ENCODE results near the gene KRTAP4-8.
"Not testable (repeated sequence)": the region's sequence is repeated elsewhere in the genome, so short reads cannot be mapped to it uniquely, and the experiment has no call there.

Gene KRTAP4-8

DNA sequence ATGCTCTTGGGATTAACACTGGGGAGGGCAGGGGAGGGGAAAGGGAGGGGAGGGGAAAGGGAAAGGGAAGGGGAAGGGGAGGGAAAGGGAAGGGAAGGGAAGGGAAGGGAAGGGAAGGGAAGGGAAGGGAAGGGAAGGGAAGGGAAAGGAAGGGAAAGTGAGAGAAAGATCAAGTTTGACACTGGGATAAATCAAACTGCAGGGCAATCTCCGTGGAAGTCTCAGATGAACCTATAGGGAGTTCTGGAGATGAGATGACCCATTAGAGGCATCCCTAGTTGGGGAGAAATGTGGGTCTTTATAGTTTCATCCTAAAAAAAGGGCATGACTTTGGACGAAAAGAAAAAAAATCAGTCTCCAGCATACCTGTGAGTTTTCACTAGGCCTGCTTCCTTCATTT, 23.8 kb upstream of the KRTAP4-8 start:
- peaks cover 2% of the 10 kb centered on the region for H3K27me3 ChIP-seq (ENCODE audit: insufficient read depth, low read length, poor library complexity)

DNA sequence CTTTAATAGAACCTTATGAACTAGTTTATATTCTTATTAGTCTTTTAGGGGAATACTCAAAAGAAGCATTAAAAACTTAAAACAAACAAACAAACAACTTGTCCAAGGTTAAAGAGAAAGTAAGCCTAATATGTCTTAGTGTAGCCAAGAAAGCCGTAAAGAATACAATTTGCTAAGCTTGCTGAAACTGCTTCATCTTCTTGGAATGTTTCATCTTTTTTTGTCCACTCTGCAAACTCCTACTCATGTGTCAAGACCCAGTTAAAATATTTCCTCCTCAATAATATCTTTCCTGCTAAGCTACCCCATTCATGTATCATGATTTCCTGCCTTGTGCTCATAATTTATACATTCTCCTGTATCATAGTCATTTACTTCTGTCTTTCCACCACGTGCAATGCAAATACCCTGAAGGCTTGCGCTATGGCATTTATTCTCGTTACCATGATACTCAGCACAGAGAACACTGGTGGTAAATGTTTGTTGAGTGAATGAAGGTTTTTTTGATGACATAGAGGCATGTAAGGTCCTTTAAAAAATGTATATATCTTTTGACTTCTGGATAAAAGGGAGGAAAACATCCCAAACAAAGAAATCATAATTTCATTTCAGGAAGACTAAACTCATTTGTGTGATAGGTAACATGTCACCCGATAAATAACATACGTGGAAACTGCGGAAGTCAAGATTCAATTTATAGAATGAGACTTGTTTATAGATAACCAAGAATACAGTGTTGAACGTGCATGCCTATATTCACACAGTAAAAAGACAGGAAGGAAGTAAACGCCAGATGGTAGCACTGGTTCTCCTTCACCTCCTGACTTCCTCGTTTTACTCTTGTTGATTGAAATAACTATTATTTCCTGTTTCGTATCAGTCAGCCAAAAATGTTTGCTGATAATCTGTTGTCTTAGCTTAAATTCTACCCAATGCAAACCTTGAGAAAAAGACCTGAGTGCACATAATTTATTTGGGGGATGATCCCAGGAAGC, 22.1 kb upstream of the KRTAP4-8 start:
- not testable (repeated sequence) for H3K9ac ChIP-seq (ENCODE audit: low read depth, low read length); H3K4me3 ChIP-seq (ENCODE audit: low read depth in 1 of 2, low read length in 2 of 2); H3K27ac ChIP-seq (ENCODE audit: low read length); H4K20me1 ChIP-seq (ENCODE audit: insufficient read depth, low read length); H3K27me3 ChIP-seq (ENCODE audit: insufficient read depth, low read length, poor library complexity); H3K9me3 ChIP-seq (ENCODE audit: insufficient read depth, low read length, severe bottlenecking); H3K36me3 ChIP-seq (ENCODE audit: insufficient read depth, low read length); H2AFZ ChIP-seq (ENCODE audit: low read depth, low read length); H3K79me2 ChIP-seq (ENCODE audit: insufficient read depth, low read length); DNase-seq; H3K4me2 ChIP-seq (ENCODE audit: insufficient read depth, low read length); ATAC-seq (ENCODE audit: insufficient read depth, low read depth); H3K4me1 ChIP-seq (ENCODE audit: insufficient read depth, low read length)

More for the DNA sequence above, 23.8 kb upstream of the KRTAP4-8 start:
- Histone ChIP-seq H3K36me3 (ENCODE audit: insufficient read depth, low read length) (no peaks in the 10 kb centered on the region), H3K79me2 (ENCODE audit: insufficient read depth, low read length) (no peaks in the 10 kb centered on the region), H3K4me3 (ENCODE audit: low read depth in 1 of 2, low read length in 2 of 2) (no peak overlapping the region), H3K27ac (ENCODE audit: low read length) (no peak overlapping the region), H3K4me1 (ENCODE audit: insufficient read depth, low read length) (no peaks in the 10 kb centered on the region), H3K9me3 (ENCODE audit: insufficient read depth, low read length, severe bottlenecking) (no peaks in the 10 kb centered on the region), H2AFZ (ENCODE audit: low read depth, low read length) (no peak overlapping the region), H3K9ac (ENCODE audit: low read depth, low read length) (no peak overlapping the region), H3K4me2 (ENCODE audit: insufficient read depth, low read length) (no peak overlapping the region), H4K20me1 (ENCODE audit: insufficient read depth, low read length) (no peaks in the 10 kb centered on the region)
- ATAC-seq (ENCODE audit: insufficient read depth, low read depth), result no peak
- TF ChIP-seq, protein P1, sequence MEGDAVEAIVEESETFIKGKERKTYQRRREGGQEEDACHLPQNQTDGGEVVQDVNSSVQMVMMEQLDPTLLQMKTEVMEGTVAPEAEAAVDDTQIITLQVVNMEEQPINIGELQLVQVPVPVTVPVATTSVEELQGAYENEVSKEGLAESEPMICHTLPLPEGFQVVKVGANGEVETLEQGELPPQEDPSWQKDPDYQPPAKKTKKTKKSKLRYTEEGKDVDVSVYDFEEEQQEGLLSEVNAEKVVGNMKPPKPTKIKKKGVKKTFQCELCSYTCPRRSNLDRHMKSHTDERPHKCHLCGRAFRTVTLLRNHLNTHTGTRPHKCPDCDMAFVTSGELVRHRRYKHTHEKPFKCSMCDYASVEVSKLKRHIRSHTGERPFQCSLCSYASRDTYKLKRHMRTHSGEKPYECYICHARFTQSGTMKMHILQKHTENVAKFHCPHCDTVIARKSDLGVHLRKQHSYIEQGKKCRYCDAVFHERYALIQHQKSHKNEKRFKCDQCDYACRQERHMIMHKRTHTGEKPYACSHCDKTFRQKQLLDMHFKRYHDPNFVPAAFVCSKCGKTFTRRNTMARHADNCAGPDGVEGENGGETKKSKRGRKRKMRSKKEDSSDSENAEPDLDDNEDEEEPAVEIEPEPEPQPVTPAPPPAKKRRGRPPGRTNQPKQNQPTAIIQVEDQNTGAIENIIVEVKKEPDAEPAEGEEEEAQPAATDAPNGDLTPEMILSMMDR (IDR thresholded peaks at IDR 0.05; ENCODE audit: borderline replicate concordance, extremely low read depth, low read length, poor library complexity, severe bottlenecking), result no peak
- TF ChIP-seq EZH2 (IDR thresholded peaks at IDR 0.05; ENCODE audit: borderline replicate concordance, low read depth, low read length, severe bottlenecking), result no peak
- no peak for DNase-seq

DNA sequence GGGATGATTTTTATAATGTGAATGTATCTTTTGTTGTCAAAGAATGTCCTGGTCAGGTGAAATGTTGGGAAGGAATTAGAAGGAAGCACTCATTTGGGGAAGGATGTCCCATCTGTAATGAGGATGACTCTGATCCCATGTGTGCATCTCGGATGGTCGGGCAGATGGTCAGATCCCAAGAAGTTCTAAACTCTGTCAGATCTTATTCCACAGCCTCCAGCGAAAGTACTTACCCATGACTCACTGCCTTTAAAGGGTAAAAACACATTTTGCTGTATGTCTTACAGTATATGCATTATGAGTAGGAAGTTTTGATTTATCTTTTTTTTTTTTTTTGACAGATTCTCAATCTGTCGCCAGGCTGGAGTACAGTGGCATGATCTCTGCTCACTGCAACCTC, 20.8 kb upstream of the KRTAP4-8 start:
- H2AFZ ChIP-seq (ENCODE audit: low read depth, low read length), result no peak overlapping the region
- H3K4me3 ChIP-seq (ENCODE audit: low read depth in 1 of 2, low read length in 2 of 2), result no peak overlapping the region
- H4K20me1 ChIP-seq (ENCODE audit: insufficient read depth, low read length), result no peaks in the 10 kb centered on the region
- TF ChIP-seq, protein P1 (IDR thresholded peaks at IDR 0.05; ENCODE audit: borderline replicate concordance, extremely low read depth, low read length, poor library complexity, severe bottlenecking), result no peak
- TF ChIP-seq EZH2 (IDR thresholded peaks at IDR 0.05; ENCODE audit: borderline replicate concordance, low read depth, low read length, severe bottlenecking), result no peak
- no peak overlapping the region for H3K27ac ChIP-seq (ENCODE audit: low read length)
- H3K79me2 ChIP-seq (ENCODE audit: insufficient read depth, low read length), result no peaks in the 10 kb centered on the region
- no peaks in the 10 kb centered on the region for H3K4me1 ChIP-seq (ENCODE audit: insufficient read depth, low read length)
- ATAC-seq (ENCODE audit: insufficient read depth, low read depth) (no peak), DNase-seq (no peak)
- H3K36me3 ChIP-seq (ENCODE audit: insufficient read depth, low read length), result no peaks in the 10 kb centered on the region
- no peak overlapping the region for H3K4me2 ChIP-seq (ENCODE audit: insufficient read depth, low read length)
- H3K9me3 ChIP-seq (ENCODE audit: insufficient read depth, low read length, severe bottlenecking), result no peaks in the 10 kb centered on the region
- H3K27me3 ChIP-seq (ENCODE audit: insufficient read depth, low read length, poor library complexity), result peaks cover 5% of the 10 kb centered on the region
- H3K9ac ChIP-seq (ENCODE audit: low read depth, low read length), result no peak overlapping the region

DNA sequence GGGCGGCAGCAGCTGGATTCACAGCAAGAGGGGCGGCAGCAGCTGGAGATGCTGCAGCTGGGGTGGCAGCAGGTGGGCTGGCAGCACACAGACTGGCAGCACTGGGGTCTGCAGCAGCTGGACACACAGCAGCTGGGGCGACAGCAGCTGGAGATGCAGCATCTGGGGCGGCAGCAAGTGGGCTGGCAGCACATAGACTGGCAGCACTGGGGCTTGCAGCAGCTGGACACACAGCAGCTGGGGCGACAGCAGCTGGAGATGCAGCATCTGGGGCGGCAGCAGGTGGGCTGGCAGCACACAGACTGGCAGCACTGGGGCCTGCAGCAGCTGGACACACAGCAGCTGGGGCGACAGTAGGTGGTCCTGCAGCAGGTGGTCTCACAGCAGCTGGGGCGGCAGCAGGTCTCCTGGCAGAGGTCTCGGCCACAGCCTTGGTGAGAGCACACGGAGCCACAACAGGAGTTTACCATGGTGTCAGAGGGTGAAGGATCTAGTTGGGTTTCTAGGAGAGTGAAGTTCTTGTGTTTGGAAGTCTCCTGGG, 20.0 kb upstream of the KRTAP4-8 start, which contains the start of gene KRTAP4-11:
TSS of gene KRTAP4-11 (minus strand) at position 528 of the 541 bp plus-strand sequence. CDS start at position 470, 58 bp downstream.
- not testable (repeated sequence) for H3K9me3 ChIP-seq (ENCODE audit: insufficient read depth, low read length, severe bottlenecking); H3K79me2 ChIP-seq (ENCODE audit: insufficient read depth, low read length); H4K20me1 ChIP-seq (ENCODE audit: insufficient read depth, low read length); H3K4me2 ChIP-seq (ENCODE audit: insufficient read depth, low read length); H3K27me3 ChIP-seq (ENCODE audit: insufficient read depth, low read length, poor library complexity); H3K27ac ChIP-seq (ENCODE audit: low read length); H3K36me3 ChIP-seq (ENCODE audit: insufficient read depth, low read length); ATAC-seq (ENCODE audit: insufficient read depth, low read depth); H3K9ac ChIP-seq (ENCODE audit: low read depth, low read length); H3K4me1 ChIP-seq (ENCODE audit: insufficient read depth, low read length); H2AFZ ChIP-seq (ENCODE audit: low read depth, low read length); DNase-seq; H3K4me3 ChIP-seq (ENCODE audit: low read depth in 1 of 2, low read length in 2 of 2)
